Kidney tubule cell (primary cell): Measurements from ENCODE around the gene NFIX.
"Not testable (repeated sequence)": the region's sequence is repeated elsewhere in the genome, so short reads cannot be mapped to it uniquely, and the experiment has no call there.

Source experiments
- DNase-seq: peaks from one replicate; pipeline ENCODE4 v3.0.0-alpha.2; 2018; ENCODE audit warnings: low spot score

Gene NFIX

GRCh38 chr19:12994701-12995595 is at the start of gene NFIX:
Gene NFIX, plus strand, starts transcription at chr19:12995475. Its CDS starts 363 bp downstream, at chr19:12995838.
- DNase-seq = peak; percentile 70

- peak; percentile 98 for DNase-seq
Measured at GRCh38 chr19:12945479-12946091, 49.7 kb upstream of the NFIX start, which contains the start of gene RAD23A. Gene RAD23A, plus strand, starts transcription at chr19:12945862. Its CDS starts 87 bp downstream, at chr19:12945949.

- peak; percentile 79 for DNase-seq
Measured at GRCh38 chr19:12946092-12946721, 49.1 kb upstream of the NFIX start.

- no peak for DNase-seq
Measured at GRCh38 chr19:12946731-12947496, 48.4 kb upstream of the NFIX start.

GRCh38 chr19:12947702-12948611 is 47.3 kb upstream of the NFIX start:
- no peak for DNase-seq

GRCh38 chr19:12948612-12949362 is 46.5 kb upstream of the NFIX start:
- DNase-seq = no peak

- no peak for DNase-seq
Measured at GRCh38 chr19:12949363-12950283, 45.7 kb upstream of the NFIX start.

- DNase-seq = not testable (repeated sequence)
Measured at GRCh38 chr19:12952050-12952449, 43.2 kb upstream of the NFIX start.

- DNase-seq = peak; percentile 42
Measured at GRCh38 chr19:12952488-12953137, 42.7 kb upstream of the NFIX start.

GRCh38 chr19:12953138-12953798 is 42.0 kb upstream of the NFIX start:
- DNase-seq = no peak

- no peak for DNase-seq
Measured at GRCh38 chr19:12953799-12954611, 41.3 kb upstream of the NFIX start.

- peak; percentile 25 for DNase-seq
Measured at GRCh38 chr19:12954612-12954962, 40.7 kb upstream of the NFIX start.

GRCh38 chr19:12955575-12955974 is 39.7 kb upstream of the NFIX start:
- not testable (repeated sequence) for DNase-seq

- no peak for DNase-seq
Measured at GRCh38 chr19:12955996-12956395, 39.3 kb upstream of the NFIX start.

GRCh38 chr19:12956446-12957388 is 38.6 kb upstream of the NFIX start, which contains the start of gene GADD45GIP1:
Gene GADD45GIP1, minus strand, starts transcription at chr19:12957223. Its CDS starts 11 bp downstream, at chr19:12957212.
- peak; percentile 86 for DNase-seq
